Mucosa of rectum (tissue), 2 donors: ENCODE measurements around the gene PCCA.

Source experiments
- H3K27ac ChIP-seq, 2 donors: one replicate each; pipeline ENCODE4 v1.7.0; 2013; ENCODE audit warnings: inconsistent platforms in 2 of 2, low read depth in 2 of 2, low read length in 2 of 2
- H3K27me3 ChIP-seq, 2 donors: one replicate each; pipeline ENCODE4 v1.7.0; 2013; ENCODE audit warnings: low read length in 2 of 2; ENCODE audit not compliant: control insufficient read depth in 2 of 2, insufficient read depth in 2 of 2
- H3K36me3 ChIP-seq, 2 donors: one replicate each; pipeline ENCODE4 v1.7.0; 2013; ENCODE audit warnings: low read length in 2 of 2; ENCODE audit not compliant: control insufficient read depth in 2 of 2, insufficient read depth in 2 of 2
- H3K4me1 ChIP-seq, 2 donors: one replicate each; pipeline ENCODE4 v1.7.0; 2013; ENCODE audit warnings: low read length in 2 of 2, mild to moderate bottlenecking in 1 of 2; ENCODE audit not compliant: control insufficient read depth in 2 of 2, insufficient read depth in 2 of 2
- H3K4me3 ChIP-seq, 2 donors: one replicate each; pipeline ENCODE4 v1.7.0; 2013; ENCODE audit warnings: low read length in 2 of 2
- H3K9ac ChIP-seq, 2 donors: one replicate each; pipeline ENCODE4 v1.7.0; 2013; ENCODE audit warnings: low read length in 2 of 2, low read depth in 1 of 2, mild to moderate bottlenecking in 1 of 2
- H3K9me3 ChIP-seq, 2 donors: one replicate each; pipeline ENCODE4 v1.7.0; 2013; ENCODE audit warnings: low read length in 2 of 2; ENCODE audit not compliant: control insufficient read depth in 2 of 2
- donor health status: healthy.
- donor health status: Normal muscosa, but diverticular disease.

The PCCA gene

DNA sequence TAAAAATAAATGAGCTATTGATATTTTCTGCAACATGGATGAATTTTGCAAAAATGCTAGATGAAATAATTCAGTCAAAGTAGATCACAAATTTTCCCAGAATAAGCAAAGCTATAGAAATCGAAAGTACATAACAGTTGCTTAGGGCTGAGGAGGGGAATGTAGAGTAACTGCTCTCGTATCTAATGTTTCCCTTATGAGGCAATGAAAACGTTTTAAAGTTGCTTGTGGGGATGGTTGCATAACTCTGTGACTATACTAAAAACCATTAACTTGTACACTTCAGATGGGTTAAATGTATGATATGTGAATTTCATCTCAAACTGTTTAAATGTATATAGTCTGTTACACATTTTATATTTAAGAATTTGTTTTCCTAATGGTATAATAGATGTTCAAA lies 268.0 kb downstream of the PCCA start:
- no peak overlapping the region for H3K27ac ChIP-seq
- no peaks in the 10 kb centered on the region for H3K4me1 ChIP-seq
- H3K27me3 ChIP-seq: no peaks in the 10 kb centered on the region
- H3K4me3 ChIP-seq: no peak overlapping the region
- no peaks in the 10 kb centered on the region for H3K9me3 ChIP-seq
- H3K9ac ChIP-seq: no peak overlapping the region
- H3K36me3 ChIP-seq: no peaks in the 10 kb centered on the region

DNA sequence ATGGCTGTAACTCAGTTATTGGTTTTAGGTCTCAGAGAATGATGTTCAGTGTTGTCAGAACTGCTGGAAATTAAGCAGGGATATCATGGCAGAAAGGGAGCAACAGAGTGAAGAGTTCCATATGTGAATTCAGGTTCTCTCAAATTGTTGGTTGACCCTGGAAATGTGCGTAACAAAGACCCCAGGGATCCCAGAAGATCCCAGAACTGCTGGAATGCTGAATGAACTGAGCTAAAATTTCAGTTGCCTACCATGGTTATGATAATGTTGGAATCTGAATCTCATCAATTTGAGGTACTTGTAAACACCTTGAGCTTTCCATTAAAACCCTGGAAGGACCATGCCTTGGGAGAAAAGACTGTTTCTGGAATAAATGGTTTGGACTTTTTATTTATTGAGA lies 268.9 kb downstream of the PCCA start:
- Histone ChIP-seq H3K27me3 (no peaks in the 10 kb centered on the region), H3K4me1 (no peaks in the 10 kb centered on the region), H3K9me3 (no peaks in the 10 kb centered on the region)

DNA sequence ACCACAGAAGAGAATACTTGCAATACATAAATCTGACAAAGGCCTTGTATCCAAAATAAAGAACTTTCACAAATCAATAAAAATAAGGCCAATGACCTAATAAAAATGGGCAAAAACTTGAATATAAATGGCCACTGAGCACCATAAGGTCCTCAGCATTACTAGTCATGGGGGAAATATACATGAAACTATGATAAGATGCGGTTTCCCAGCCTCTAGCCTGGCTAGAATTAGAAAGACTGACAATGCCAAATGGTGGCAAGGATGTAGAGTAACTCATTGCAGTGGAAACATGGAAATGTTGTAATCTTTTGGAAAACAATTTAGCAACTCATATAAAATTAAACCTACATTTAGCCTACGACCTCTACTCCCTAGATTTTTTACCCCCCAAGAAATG lies 272.6 kb downstream of the PCCA start:
- no peaks in the 10 kb centered on the region for H3K4me1 ChIP-seq
- H3K36me3 ChIP-seq: no peaks in the 10 kb centered on the region
- H3K27me3 ChIP-seq: no peaks in the 10 kb centered on the region
- no peaks in the 10 kb centered on the region for H3K9me3 ChIP-seq
- no peak overlapping the region for H3K4me3 ChIP-seq
- H3K27ac ChIP-seq: no peak overlapping the region
- no peak overlapping the region for H3K9ac ChIP-seq

More for the DNA sequence above, 268.9 kb downstream of the PCCA start:
- Histone ChIP-seq H3K36me3 (no peaks in the 10 kb centered on the region), H3K27ac (no peak overlapping the region), H3K4me3 (no peak overlapping the region), H3K9ac (no peak overlapping the region)

DNA sequence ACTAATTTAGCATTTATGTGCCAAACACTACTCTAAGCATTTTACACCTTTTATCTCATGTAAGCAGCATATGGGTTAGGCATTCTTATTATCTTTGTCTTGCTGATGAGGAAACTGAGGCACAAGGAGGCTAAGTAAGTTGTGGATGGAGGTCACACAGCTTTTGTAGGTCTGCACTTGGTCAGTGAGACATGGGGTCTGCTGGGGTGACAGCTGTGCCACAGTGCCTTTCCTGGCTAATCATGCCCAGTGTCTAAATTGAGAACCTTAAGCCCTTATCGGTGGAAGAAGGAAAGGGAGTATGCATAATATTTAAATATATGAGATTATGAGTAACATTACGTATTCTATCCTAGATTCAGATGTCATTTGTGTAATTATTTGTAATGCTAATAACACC lies 273.5 kb downstream of the PCCA start:
- Histone ChIP-seq H3K4me1 (no peaks in the 10 kb centered on the region), H3K4me3 (no peak overlapping the region), H3K9me3 (no peaks in the 10 kb centered on the region), H3K36me3 (no peaks in the 10 kb centered on the region), H3K27ac (no peak overlapping the region), H3K27me3 (no peaks in the 10 kb centered on the region), H3K9ac (no peak overlapping the region)

DNA sequence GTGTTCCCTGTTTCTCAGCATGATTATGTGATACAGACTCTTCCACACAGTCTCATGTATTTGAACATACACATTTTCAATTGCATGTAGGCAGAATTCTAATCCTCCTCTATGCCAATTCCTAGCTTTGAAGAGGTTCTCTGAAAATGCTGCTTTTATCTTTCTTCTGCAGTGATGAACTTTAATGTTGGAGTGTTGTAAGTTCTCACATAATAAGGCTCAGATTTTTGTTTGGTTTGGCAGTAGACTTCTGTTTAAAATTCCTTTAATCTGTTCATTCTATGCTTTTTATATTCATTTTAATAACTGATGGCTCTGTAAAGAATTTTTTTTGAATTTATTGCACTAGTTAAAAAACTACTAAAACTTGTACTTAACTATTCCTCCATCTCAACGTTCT lies 273.9 kb downstream of the PCCA start:
- no peaks in the 10 kb centered on the region for H3K4me1 ChIP-seq
- H3K36me3 ChIP-seq: no peaks in the 10 kb centered on the region
- H3K27me3 ChIP-seq: no peaks in the 10 kb centered on the region
- H3K9me3 ChIP-seq: no peaks in the 10 kb centered on the region
- H3K9ac ChIP-seq: no peak overlapping the region
- no peak overlapping the region for H3K4me3 ChIP-seq
- H3K27ac ChIP-seq: no peak overlapping the region

DNA sequence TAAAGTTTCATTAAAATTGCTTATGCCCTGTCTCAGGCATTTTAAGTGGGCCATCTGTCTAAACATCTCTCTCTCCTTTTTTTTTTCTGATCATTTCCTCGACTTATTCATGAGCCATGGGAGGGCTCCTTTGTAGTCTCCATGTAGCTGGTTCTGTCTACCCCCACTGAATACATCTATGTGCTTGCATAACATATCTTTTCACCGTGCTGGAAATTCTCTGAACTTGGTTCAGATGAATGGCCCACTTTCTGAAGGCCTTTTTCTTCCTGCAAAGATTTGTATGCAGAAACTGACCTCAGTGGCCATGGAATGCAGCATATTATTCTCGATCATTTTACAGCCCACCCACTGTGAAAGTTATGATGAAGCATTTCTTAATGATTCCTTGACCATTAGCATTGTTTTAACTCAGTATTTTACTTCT lies 274.4 kb downstream of the PCCA start:
- no peaks in the 10 kb centered on the region for H3K9me3 ChIP-seq
- H3K27ac ChIP-seq: no peak overlapping the region
- H3K4me3 ChIP-seq: no peak overlapping the region
- no peaks in the 10 kb centered on the region for H3K4me1 ChIP-seq
- H3K36me3 ChIP-seq: no peaks in the 10 kb centered on the region
- H3K27me3 ChIP-seq: no peaks in the 10 kb centered on the region
- no peak overlapping the region for H3K9ac ChIP-seq

DNA sequence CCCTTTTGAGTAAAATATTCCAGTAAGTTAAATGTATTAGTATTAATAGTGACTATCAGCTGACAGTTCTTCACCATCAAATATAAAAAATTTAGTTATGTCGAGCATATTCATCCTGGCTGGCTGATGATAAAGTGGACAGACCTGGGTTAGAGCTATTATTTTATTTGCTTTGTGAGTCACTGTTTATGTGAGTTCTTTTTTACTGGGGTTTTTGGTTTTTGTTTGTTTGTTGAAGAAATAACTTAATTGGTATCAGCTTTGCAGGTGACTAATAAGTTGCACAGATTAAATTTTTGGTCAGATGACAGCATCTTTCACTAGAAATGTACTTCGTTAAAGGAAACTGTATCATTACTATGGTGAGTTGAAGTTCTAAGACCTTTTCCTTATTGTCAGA lies 275.0 kb downstream of the PCCA start:
- Histone ChIP-seq H3K9ac (no peak overlapping the region), H3K27me3 (no peaks in the 10 kb centered on the region), H3K27ac (no peak overlapping the region), H3K9me3 (no peaks in the 10 kb centered on the region), H3K4me1 (no peaks in the 10 kb centered on the region), H3K4me3 (no peak overlapping the region), H3K36me3 (no peaks in the 10 kb centered on the region)

DNA sequence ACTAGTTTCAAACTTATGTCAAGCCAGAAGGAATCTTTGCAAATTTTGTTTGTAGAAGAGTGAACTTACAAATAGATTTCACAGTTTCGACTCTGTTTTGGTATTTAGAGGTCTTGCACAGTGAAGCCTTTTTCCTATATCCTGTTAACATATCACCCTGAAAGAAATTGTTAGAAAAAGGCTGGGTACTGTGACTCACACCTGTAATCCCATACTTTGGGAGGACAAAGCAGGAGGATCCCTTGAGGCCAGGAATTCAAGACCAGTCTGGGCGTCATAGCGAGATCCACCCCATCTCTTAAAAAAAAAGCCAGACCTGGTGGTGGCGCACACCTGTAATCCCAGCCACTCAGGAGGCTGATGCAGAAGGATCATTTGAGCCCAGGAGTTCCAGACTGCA lies 275.7 kb downstream of the PCCA start:
- peaks cover 0 to 3% of the 10 kb centered on the region in 2 donors for H3K36me3 ChIP-seq
- H3K9me3 ChIP-seq: no peaks in the 10 kb centered on the region
- no peaks in the 10 kb centered on the region for H3K4me1 ChIP-seq
- H3K9ac ChIP-seq: no peak overlapping the region
- H3K4me3 ChIP-seq: no peak overlapping the region
- H3K27me3 ChIP-seq: no peaks in the 10 kb centered on the region
- no peak overlapping the region for H3K27ac ChIP-seq

DNA sequence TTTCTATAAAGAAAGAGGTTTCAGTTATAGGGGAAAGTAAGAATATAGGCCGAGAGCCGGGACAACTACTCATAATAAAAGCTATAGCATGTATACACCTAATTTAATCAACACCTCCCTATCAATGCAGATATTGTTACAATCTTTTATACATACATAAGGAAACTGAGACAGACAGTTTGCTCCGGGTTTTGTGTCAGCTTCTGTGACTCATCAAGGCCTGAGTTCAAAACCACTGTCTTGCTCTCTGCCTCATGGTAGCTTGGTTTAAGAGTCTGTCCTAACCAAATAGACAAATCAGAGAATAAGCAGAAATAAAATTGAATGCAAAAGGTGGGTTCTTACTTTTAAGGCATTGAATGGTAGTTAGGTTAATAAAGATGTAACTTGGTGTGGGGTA lies 276.8 kb downstream of the PCCA start:
- Histone ChIP-seq H3K4me3 (no peak overlapping the region), H3K9me3 (no peaks in the 10 kb centered on the region), H3K36me3 (peaks cover 0 to 3% of the 10 kb centered on the region in 2 donors), H3K27me3 (no peaks in the 10 kb centered on the region), H3K4me1 (no peaks in the 10 kb centered on the region), H3K9ac (no peak overlapping the region), H3K27ac (no peak overlapping the region)

DNA sequence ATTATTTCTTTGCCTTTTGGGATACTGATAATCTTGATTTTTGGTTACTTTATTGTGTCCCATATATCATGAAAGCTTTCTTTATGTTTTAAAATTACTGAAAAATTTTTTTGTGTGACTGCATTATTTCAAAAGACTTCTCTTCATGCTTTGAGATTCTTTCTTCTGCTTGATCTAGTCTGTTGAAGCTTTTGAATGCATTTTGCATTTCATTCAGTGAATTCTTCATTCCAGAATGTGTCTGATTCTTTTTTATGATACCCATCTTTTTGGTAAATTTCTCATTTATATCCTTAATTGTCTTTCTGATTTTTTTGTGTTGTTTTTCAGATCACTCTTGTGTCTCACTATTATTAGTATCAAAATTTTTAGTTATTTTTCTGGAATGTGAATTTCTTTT lies 289.6 kb downstream of the PCCA start:
- Histone ChIP-seq H3K27me3 (no peaks in the 10 kb centered on the region), H3K36me3 (peaks cover 0 to 2% of the 10 kb centered on the region in 2 donors), H3K9me3 (peaks cover 0 to 3% of the 10 kb centered on the region in 2 donors), H3K9ac (no peak overlapping the region), H3K4me3 (no peak overlapping the region), H3K27ac (no peak overlapping the region), H3K4me1 (no peaks in the 10 kb centered on the region)

DNA sequence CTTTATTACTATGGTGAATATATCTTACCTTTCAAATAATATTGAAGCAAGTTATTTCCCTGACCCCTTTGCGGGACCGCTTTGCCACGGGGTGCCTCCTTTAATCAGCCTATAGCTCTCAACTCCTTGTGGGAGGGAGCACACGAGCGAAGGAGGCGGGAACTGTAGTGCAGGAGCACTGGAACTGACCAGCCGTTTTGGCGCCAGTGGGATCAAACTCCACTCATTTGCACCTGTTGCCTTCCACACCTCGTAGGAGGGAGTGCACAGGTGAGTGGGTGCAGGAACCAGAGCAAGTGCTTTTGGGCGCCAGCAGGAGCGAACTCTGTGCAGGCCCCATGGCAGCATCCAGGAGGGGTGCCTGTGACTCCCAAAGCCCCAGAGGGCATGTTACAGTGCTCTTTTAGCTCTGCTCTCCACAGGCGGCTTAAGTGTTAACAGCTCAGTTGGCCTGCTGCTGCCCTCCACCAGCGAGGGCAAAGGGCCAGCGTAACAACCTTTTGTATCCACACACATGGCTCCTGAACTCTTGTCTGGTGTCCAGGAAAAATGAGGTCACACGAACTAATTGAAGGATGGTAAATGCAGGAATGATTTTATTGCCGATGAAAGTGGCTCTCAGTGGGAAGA lies 292.8 kb downstream of the PCCA start:
- peaks cover 0 to 3% of the 10 kb centered on the region in 2 donors for H3K9me3 ChIP-seq
- no peak overlapping the region for H3K27ac ChIP-seq
- no peaks in the 10 kb centered on the region for H3K27me3 ChIP-seq
- no peaks in the 10 kb centered on the region for H3K4me1 ChIP-seq
- H3K36me3 ChIP-seq: peaks cover 0 to 2% of the 10 kb centered on the region in 2 donors
- H3K9ac ChIP-seq: no peak overlapping the region
- no peak overlapping the region for H3K4me3 ChIP-seq
